HG03280 (cell line): ENCODE data around the gene LBR.
"Not testable (repeated sequence)": the region's sequence is repeated elsewhere in the genome, so short reads cannot be mapped to it uniquely, and the experiment has no call there.

Experiments used
- ATAC-seq: cut with Tn5 transposase; IDR thresholded peaks from one replicate; pipeline ENCODE4 v1.9.1; 2021; ENCODE audit warnings: mild to moderate bottlenecking, moderate library complexity; ENCODE audit not compliant: unreplicated experiment

LBR gene

DNA sequence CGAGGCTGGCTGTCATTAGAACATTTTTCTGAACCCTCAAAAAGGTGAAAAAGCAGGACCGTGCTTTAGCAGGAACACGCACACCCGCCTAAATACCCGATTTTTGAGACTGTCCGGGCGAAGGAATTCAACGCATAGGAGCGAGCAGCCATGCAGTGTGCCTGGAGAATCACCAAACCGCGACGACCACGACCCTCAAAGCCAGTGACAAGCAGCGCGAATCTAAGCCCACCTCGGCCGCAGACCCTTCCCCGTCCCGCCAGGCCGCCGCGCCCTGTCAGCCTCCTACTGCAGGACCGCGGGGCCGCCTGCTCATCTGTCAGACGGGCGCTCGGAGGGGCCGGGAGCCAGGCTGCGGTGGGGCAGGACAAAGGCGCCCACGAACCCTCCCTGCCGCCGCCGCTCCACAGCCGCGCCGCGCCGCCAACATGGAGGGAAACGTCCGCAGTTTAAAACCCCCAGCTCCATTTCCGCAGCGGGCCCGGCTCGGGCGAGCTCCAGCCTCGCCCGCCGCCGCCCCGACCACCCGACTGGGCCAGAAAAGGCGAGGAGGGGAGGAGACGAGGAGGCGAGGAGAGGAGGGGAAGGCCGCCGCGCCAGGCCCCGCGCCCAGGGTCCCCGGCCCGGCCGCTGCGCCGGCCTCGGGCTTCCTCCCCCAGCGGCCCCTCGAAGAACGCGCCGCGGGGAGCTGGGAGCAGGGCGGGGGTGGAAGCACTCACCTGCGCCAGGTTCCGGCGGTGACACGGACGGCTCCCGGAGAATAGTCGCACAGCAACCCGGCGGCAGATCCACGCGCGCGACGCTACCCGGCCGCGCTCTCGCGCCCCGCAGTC, at the start of gene LBR:
Gene LBR, minus strand, starts transcription at position 804 of the 833 bp plus-strand sequence. CDS start 3,963 bp downstream, outside the sequence.
- ATAC-seq: peak; percentile 35

DNA sequence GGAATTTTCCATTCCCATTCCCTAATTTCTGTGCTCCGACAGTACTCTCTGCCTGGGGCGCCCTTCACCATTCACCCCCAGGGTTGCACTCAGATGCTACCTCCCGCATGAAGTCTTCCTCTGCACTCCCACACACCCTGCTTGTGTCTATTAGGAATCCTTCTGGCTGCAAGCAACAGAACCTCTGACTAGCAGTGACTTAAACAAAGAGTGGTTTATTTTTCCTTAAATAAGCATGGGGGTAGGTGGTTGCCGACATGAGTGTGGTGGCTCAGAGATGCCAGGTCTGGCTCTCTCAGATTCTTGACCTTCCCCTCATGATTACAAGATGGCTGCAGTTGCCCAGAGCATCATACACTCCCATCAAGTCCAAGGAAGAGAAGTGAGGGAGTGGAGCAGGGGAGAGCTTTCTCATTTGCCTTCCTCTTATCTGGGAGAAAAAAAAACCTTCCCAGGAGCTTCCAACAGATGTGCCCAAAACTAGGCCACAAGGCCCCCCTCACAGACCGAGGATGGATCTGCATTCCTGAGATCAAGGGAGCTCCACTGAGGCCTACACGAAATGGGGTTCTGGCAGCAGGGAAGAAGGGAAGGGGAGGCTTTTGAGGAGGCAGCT, 49.6 kb upstream of the LBR start:
- ATAC-seq: no peak

DNA sequence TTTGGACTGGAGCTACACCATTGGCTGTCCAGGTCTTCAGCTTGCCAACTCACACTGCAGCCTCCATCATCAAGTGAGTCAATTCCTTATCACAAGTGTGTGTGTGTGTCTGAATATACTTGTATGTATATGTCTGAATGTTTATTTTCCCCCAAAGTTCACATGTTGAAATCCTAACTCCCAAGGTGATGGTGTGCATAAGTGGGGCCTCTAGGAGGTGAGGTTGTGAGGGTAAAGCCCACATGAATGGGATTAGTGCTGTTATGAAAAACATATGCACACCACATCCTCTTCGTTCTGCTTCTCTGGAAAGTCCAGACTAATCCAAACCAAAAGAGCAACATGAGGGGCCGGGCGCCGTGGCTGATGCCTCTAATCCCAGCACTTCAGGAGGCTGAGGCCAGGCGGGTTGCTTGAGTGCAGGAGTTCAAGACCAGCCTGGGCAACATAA, 48.7 kb upstream of the LBR start:
- no peak for ATAC-seq

DNA sequence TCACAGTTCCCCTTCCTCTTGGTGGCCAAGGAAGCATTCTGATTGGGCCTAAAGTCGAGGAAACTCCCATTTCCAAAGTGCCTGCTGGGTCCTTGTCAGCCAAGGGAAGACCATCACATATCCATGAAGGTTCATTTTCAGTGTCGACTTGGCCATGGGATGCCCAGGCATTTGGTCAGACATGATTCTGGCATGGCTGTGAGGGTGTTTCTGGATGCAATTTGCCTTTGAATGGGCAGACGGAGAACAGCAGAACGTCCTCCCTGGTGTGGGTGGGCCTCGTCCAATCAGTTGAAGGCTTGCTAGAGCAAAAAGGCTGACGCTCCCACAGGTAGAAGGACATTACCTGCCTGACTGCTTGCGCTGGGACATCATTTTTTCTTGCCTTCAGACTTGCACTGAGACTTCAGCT, 48.3 kb upstream of the LBR start:
- no peak for ATAC-seq

DNA sequence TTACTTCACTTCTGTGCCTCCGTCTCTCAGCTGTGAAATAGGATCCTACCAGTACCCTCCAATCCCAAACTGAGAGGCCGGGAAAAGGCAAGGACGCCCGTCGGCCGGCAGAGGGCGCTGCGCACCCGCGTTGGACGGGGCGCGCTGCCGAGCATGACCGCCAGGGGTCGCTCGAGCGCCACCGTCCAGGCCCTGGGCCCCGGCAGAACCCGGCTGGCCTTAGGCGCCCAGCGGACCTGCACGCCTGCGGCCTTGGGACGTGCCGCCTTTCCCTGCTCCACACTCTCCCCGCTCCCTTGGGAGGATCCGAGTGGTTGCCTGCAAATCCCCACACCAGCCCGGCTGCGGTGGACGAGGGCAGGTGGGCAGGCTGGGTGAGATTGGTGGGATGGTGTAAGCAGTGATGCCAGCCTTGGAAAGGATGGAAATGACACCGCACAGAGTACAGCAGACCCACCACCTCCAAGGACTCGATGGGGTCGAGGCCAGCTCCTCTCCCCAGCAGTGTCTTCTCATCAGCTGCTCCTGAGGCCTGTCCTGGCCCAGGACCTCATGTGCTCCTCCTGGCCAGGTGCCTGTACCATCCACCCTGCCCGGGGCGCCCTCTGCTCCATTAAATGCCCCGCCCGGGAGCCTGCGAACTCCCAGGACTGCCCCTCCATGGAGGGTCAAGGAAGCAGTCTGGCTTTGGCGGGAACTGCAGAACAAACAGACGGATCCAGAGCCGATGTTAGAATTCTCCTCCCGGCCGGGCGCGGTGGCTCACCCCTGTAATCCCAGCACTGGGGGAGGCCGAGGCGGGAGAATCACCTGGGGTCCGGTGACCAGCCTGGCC, 47.4 kb upstream of the LBR start:
- ATAC-seq: peak; percentile 75

DNA sequence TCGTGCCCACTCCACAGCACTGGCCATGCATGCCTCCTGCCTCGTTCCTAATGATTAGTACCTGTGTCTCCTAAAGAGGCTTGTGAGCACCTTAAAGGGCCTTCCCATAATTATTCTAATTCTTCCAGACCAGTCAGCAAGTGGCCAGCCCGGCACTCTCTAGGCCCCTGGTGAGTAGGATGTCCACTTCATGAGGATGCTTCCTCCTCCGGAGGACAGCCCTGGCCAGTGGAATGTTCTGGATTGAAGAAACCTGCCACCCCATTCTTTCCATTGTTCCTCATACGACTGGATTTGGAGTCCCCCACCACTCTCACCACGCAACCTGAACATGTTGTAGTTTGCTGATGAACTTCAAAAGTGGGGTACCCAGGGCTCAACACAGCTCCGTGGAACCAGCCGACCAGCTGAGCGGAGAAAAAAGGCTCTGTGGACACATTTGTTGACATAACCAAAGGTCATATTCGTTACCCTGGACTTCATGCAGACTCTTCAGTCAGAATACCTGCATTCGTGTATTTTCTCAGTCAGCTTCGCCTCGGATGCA, 46.7 kb upstream of the LBR start:
- ATAC-seq: no peak

DNA sequence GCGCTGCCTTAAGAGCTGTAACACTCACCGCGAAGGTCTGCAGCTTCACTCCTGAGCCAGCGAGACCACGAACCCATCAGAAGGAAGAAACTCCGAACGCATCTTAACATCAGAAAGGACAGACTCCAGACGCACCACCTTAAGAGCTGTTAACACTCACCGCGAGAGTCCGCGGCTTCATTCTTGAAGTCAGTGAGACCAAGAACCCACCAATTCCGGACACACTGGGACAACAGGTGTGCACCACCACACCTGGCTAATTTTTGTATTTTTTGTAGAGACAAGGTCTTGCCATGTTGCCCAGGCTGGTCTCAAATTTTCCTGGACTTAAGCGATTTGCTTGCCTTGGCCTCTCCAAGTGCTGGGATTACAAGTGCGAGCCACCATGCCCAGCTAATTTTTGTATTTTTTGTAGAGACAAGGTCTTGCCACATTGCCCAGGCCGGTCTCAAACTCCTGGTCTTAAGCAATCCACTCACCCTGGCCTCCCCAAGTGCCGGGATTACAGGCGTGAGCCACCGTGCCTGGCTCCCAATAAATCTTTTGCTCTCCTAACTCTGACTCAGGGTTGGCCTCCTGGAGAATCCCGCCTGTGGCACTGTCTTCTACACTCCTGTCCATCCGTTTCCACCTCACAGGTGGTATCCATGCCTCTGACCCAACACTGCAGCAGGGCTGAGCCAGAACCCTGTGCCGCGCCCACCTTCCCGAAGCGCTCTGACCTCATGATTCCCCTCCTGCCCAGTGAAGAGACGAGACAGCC, 46.0 kb upstream of the LBR start:
- not testable (repeated sequence) for ATAC-seq

DNA sequence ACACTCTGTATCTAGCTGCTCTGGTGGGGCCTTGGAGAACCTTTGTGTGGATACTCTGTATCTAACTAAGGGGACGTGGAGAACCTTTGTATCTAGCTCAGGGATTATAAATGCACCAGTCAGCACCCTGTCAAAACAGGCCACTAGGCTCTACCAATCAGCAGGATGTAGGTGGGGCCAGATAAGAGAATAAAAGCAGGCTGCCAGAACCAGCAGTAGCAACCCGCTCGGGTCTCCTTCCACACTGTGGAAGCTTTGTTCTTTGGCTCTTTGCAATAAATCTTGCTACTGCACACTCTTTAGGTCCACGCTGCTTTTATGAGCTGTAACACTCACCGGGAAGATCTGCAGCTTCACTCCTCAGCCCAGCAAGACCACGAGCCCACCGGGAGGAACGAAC, 45.4 kb upstream of the LBR start:
- ATAC-seq: not testable (repeated sequence)

DNA sequence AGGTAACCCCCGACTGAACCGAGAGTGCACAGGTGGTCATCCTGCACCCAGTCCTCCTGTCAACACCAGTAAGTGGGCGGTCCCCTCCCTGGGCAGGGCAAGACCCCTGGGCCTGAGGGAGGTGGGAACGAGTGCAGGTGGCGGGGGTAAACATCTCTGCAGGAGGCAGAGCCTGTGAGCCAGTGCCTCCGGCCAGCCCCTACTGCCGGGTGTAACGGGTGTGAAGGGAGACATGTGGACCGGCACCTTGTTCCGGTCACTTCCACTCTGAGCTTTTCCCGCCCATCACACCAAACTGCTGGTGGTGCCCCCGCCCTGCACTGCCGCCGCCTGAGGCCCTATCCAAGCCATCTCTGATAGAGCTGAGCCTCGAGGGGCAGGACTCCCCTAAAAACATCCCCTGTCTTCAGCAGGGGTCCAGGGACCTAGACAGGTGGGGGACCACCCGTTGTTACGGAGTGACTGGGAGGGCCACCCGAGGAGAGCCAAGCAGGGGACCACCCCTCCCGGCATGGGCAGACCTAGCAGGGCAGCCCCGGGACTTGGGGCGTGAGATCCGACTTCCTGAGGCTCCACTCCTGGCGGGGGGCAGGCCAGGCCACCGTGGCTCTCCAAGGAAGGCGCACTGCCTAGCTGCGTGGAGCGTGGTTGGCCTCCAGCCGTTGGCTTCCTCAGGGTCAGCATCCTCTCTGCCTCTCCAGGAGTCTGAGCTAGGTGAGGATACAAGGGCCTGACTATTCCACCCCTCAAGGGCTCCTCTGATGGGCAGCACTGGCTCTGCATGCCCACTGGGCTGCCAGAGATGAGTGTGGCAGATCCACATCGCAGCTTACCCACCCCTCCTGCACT, 43.8 kb upstream of the LBR start:
- ATAC-seq: no peak

DNA sequence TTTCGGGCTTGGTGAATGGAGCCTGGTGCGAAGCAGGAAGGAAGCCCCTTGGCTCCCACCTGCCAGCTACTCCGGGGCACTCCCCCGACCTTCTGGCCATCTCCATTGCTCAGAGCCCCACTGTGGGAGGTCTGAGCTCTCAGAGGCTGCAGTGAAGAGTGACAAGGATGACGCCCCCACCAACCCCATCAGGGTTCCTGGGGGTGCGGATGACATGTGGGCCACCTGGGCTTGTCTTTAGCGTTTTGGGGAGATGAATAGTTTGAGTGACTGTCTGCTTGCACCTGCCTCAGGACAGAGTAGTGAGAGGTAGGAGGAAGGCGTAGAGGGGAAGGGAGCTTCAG, 43.2 kb upstream of the LBR start:
- no peak for ATAC-seq

DNA sequence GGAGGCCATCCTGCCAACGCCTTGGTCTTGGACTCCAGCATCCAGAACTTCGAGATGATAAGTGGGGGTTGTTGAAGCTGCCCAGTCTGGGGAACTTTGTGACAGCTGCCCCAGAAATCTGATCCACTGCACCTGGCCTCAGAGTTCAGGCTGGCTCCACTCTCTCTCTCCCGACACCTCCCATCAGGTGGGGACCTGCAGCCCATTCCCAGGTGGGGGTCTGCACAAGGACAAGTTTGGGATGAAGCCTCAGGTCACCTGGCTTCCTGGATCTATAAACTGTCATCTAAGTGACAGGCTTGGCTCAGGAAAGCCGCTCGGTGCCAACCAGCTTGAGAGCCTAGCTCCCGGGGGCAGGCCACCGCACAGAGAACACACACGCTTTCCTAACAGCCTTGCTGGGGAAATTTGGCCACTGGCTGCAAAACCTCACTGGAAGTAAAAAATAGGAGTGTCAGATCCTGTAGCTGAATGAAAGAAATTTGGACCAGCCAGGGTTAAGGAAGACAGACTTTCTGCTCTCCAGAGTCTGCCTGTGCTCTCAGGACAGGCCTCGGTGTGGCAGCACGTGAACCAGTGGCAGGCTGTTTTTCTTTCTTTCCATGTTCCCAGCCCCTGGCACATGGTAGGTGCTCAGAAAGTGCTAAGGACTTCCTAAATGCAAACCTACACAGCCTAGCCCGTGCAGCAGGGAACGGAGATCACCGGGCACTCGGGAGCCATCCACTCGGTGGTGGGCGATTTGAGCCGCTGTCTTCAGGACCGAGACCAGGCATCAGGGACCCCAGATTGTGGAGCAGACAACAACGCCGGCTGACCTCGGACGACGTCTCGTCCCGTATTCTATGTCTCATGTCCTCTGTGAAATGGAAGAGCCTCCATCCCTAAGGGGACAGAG, 42.6 kb upstream of the LBR start:
- ATAC-seq: no peak

DNA sequence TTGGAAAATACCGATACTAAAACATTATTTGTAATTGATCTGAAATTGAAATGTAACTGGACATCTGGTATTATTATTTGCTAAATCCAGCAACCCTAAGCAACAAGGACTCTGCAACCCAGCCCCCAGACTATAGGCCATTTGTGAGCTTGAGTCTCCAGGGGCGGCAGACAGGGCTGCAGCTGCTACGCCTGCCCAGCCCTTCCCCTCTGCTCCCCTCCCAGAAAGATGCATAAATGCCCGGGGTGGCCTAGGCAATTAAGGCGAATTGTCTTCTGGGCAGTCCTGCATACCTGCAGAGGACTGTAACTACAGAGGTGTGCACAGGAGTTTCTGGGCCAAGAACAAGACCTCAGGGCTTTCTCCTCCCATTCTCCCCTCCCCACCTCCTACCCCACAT, 41.2 kb upstream of the LBR start:
- no peak for ATAC-seq

DNA sequence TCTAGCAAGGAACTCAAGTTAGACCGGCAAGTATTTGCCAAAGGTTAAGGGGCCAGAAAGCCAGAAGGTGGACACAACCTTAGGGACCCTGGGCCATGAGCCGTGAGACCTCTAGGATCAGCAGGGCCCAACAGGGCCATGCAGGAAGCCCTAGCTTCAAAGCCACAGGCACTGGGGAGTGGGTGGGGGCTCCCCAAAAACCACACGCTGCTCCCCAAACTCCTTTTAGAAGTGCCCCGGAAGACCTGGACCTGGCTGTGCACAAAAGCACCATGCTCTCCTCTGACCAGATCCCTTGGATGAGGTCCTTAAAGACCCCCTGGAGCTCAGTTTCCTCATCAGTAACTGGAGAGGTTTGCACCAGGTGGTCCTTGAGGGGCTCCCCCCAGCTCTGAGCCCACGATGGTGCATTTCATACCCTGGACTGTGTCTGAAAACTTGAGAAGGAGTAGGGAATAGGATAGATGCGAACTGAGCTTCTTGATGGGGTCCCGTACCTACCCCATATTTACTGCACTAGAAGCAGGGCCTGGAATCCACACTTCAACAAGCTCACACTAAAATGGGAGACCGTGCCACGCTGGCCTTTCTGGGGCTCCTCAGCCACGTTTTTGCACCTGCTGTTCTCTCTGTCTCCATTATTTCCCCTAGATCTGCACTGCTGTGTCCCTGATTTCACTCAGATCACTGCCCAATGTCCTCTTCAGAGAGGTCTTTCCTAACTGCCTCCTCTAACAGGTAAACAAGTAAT, 40.6 kb upstream of the LBR start:
- ATAC-seq: no peak

DNA sequence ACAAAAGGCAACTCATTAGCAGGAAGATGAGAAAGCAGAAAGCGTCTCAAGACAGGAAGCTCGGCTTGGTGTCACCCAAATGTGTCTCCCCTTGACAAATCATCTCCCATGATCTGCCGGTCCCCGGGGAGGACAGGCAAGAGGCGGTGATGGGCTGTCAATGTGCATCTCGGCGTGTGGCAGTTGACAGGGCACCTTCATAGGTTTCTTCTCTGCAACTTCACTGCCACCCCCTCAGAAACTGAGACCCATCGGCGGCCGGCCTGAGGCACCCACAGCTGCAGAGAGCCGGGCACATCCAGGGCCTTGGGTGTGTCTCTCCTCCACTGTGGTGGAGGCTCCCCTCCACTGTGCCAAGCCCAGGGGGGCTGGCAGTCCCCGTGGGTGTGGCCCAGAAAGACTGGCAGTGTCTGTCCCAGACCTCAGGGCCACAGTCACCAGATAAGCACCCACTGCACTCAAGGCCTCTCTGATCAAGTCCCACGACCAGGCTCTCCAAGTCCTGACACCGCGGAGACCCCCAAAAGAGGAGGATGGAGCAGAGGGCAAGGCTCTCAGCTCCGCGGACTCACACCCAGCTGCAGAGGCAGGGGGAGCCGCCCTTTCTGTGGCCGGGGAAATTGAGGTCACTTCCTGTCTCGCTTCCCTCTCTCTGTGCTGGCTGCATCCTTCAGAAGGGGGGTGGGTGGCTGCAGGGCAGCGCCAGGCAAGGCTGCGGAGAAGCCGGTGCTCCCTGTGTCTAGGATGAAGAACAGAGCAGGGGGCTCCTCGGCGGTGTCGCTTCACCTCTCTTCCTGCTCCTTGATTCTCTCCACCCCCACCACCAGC, 39.6 kb upstream of the LBR start:
- peak; percentile 92 for ATAC-seq

DNA sequence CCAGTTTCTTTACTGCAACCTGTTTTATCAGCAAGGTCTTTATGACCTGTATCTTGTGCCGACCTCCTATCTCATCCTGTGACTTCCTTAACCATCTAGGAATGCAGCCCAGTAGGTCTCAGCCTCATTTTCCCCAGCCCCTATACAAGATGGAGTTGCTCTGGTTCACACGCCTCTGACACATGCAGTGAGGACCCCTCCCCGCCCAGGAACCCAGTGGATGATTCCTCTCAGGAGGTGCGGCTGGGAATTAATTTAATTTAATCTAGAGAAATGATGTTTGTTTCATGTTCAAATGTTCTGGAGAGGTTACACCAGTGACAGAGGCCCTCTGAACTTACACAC, 39.0 kb upstream of the LBR start:
- no peak for ATAC-seq

DNA sequence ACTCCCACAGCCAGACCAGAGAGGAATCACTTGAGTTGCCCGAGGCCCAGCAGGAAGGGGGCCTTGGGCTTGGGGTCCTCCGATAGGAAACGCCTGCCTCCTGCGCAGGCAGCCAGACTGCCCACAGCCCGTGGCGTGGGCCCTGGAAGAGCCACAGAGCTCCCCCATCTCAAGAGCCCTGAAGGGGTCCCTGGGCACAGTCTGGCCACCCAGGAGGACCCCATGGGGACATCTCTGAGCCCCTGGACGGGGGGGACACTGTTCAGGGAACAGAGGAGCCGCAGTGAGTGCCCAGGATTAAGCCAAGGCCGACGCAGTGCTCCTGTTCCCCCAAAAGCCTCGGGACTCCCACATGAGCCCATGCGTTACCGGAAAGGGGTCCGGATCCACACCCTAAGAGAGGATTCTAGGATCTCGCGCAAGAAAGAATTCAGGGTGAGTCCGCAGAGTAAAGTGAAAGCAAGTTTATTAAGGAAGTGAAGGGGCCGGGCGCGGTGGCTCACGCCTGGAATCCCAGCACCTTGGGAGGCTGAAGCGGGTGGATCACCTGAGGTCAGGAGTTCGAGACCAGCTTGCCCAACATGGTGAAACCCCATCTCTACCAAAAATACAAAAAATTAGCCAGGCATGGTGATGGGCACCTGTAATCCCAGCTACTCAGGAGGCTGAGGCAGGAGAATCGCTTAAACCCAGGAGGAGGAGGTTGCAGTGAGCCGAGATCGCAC, 38.1 kb upstream of the LBR start:
- ATAC-seq: no peak
